WI38 (cell line): Measurements from ENCODE around the gene NT5DC4.

ENCODE experiments used
- H3K4me3 ChIP-seq: 2 replicates; pipeline ENCODE4 v1.5.1; 2011; ENCODE audit warnings: low read depth, mild to moderate bottlenecking, control low read depth, low read length
- TF ChIP-seq, protein P1 (sequence below): IDR thresholded peaks from 2 replicates; pipeline ENCODE4 v1.5.1; 2012; ENCODE audit warnings: low read depth, mild to moderate bottlenecking, control low read depth, low read length

The NT5DC4 gene

DNA sequence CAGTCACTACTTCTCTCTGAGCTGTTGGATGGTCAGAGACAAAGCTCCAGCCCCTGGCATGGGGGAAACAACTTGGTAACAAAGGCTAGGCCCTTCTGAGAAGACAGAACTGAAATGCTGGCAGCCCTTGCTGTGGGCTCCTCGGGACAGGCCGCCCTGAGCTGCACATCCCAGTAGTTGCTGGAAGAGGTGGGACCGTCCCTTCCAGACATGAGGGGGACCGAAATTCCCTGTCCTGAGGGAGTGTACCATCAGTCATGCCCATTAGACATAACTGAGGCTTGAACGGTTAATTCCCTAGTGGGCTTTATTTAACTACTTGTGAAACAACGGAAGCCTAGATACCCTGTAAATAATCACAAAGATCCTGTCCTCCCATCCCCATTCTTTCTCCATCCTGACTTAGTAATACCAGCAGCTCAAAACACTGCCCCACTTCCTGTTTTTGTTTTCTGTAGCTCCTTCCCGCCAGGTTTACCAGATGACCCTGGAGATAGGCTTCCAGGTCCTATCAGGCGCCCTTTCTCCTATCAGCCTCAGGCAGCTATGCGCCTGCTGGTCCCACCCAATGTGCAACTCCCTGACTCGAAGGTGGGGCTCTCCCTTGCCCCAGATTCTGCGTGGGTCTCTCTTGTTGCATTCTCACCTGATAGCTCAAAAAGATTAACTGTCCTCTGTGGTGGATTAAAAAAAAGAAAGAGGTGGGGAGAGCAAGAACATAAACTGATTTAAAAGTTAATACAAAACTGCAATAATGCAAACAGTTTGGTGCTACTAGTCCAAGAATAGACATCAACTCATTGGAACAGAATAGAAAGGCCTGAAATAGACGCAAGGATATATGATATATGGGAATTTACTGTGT is 37.0 kb upstream of the NT5DC4 start:
- TF ChIP-seq, protein P1, sequence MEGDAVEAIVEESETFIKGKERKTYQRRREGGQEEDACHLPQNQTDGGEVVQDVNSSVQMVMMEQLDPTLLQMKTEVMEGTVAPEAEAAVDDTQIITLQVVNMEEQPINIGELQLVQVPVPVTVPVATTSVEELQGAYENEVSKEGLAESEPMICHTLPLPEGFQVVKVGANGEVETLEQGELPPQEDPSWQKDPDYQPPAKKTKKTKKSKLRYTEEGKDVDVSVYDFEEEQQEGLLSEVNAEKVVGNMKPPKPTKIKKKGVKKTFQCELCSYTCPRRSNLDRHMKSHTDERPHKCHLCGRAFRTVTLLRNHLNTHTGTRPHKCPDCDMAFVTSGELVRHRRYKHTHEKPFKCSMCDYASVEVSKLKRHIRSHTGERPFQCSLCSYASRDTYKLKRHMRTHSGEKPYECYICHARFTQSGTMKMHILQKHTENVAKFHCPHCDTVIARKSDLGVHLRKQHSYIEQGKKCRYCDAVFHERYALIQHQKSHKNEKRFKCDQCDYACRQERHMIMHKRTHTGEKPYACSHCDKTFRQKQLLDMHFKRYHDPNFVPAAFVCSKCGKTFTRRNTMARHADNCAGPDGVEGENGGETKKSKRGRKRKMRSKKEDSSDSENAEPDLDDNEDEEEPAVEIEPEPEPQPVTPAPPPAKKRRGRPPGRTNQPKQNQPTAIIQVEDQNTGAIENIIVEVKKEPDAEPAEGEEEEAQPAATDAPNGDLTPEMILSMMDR: no peak
- no peak overlapping the region for H3K4me3 ChIP-seq

GRCh38 chr2:112684415-112684775 is 36.4 kb upstream of the NT5DC4 start:
- no peak overlapping the region for H3K4me3 ChIP-seq
- TF ChIP-seq, protein P1: no peak

DNA sequence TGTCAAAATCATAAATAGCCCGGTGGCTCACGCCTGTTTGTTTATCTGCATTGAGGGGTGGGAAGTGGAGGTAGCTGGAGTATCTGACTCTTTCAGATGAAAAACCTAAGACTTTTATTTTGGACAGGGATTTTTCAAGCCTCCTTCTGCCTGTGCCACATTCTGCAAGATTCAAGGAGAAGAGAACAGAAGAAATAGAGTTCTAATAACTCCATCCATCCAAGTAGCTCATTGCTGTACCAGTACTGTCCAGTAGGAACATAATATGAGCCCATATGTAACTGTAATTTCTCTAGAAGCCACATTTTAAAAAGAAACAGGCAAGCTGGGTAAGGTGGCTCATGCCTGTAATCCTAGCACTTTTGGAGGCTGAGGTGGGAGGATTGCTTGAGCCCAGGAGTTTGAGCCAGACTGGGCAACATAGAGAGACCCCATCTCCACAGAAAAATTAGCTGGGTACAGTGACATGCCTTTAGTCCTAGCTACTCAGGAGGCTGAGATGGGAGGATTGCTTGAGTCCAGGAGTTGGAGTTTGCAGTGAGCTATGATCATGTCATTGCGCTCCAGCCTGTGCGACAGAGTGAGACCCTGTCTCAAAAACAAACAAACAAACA is 35.4 kb upstream of the NT5DC4 start:
- TF ChIP-seq, protein P1: peak; percentile 17; the same call in 1 of the 2 replicates
- H3K4me3 ChIP-seq: no peak overlapping the region

GRCh38 chr2:112686348-112687217 is 34.2 kb upstream of the NT5DC4 start:
- TF ChIP-seq, protein P1: no peak
- no peak overlapping the region for H3K4me3 ChIP-seq

DNA sequence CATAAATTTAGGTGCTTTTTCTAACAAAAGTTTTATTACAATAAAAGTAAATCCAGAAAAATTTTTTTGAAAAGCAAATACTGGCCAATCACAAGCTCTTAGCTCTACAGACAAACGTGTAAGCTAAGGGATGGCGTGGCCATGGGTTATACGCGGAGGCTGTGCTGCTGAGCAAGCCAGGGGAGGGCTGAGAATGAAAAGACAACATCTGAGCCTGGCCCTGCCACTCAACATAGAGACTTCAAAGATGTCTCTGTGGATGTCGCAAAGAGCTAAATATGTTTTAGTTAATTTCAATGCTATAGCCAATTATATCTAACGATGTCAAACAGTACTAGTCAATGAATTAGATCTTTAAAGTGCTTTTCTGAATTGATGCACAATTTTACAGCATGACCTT is 33.3 kb upstream of the NT5DC4 start:
- H3K4me3 ChIP-seq: no peak overlapping the region
- TF ChIP-seq, protein P1: no peak

DNA sequence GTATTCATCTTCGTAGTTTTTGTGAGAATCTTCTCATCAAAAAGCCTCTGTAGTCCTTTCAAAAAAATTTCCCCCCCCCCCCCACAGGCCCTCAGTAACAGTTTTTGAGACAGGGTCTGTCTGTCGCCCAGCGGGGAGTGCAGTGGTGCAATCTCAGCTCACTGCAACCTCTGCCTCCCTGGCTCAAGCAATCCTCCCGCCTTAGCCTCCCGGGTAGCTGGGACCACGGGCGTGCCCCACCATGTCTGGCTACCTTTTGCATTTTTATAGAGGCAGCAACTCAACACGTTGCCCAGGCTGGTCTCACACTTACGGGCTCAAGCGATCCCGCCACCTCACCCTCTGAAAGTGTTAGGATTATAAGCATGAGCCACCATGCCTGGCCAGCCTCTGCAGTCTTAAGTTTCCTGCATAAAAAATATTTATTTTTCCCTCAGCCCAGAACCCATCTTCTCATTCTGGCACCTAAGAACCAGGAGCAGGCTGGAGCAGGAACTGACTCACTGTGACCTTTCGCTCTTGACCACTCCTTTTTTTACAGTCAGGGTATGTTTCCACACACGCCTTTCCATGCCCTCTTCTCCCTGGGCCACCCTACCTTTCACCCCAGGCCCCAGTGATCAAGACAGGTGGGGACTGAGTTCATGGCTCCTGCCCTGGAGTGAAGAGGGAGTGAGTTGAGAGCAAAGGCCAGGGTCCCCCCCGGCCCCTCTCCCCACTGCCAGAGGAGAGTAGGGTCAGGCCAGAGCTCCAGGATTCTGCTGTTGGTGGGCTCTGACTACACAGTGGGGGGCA is 32.5 kb upstream of the NT5DC4 start:
- no peak overlapping the region for H3K4me3 ChIP-seq
- TF ChIP-seq, protein P1: no peak
